Naive thymus-derived CD8-positive, alpha-beta T cell (primary cell): ENCODE measurements around the gene AGAP2. TPM values are rescaled to one million over a fixed set of nuclear protein-coding genes. Genes with fewer than 3 reads are reported as not detected.

Experiments used
- ATAC-seq, 2 donors: fragments of 150-1000 bp; cut with Tn5 transposase in 1 of 2; sonication (Bioruptor Pico), chemical (Tn5 transposase) in 1 of 2; 1 replicate in 1 of 2; 2 replicates in 1 of 2; pipeline ENCODE4 v1.10.0; 2021; ENCODE audit warnings: mild to moderate bottlenecking in 2 of 2, moderate library complexity in 2 of 2
- POLR2A ChIA-PET: fragments of 350-600 bp; sonication (Branson Sonifier 250); formaldehyde crosslinking; loops from one replicate; lab custom pipeline; 2021; ENCODE audit warnings: antibody characterized with exemption; lab: Charles Lee
- DNase-seq, 10 donors: peaks; one replicate each; pipeline versions ENCODE4 v3.0.0 to v3.0.0-alpha.2; 2020 to 2022
- H3K27ac Mint-ChIP-seq, 10 donors: one replicate each; pipeline ENCODE4 v1.8.0; 2020 to 2022; ENCODE audit warnings: mild to moderate bottlenecking in 10 of 10, mixed read lengths in 10 of 10, moderate library complexity in 4 of 10, inconsistent platforms in 1 of 10
- H3K27me3 Mint-ChIP-seq, 5 donors: one replicate each; pipeline ENCODE4 v1.8.0; 2021 to 2022; ENCODE audit warnings: mixed read lengths in 5 of 5
- H3K36me3 Mint-ChIP-seq, 3 donors: one replicate each; pipeline ENCODE4 v1.8.0; 2020 to 2022; ENCODE audit warnings: mixed read lengths in 3 of 3, mild to moderate bottlenecking in 2 of 3, inconsistent platforms in 1 of 3
- H3K4me1 Mint-ChIP-seq, 4 donors: one replicate each; pipeline ENCODE4 v1.8.0; 2021 to 2022; ENCODE audit warnings: mixed read lengths in 4 of 4
- H3K4me3 Mint-ChIP-seq, 10 donors: one replicate each; pipeline ENCODE4 v1.8.0; 2020 to 2022; ENCODE audit warnings: mild to moderate bottlenecking in 10 of 10, mixed read lengths in 10 of 10, moderate library complexity in 6 of 10, inconsistent platforms in 1 of 10
- H3K9me3 Mint-ChIP-seq, 9 donors: one replicate each; pipeline ENCODE4 v1.8.0; 2020 to 2022; ENCODE audit warnings: mixed read lengths in 9 of 9, mild to moderate bottlenecking in 3 of 9, inconsistent platforms in 1 of 9, moderate library complexity in 1 of 9
- polyA plus RNA-seq, 3 donors: library from polyadenylated mRNA; unstranded; fragments of 300-500 nt; fragmentation: Illumina TruSeq; gene quantifications; one replicate each; pipeline ENCODE4 v1.2.3, GENCODE V29; 2021
- total RNA-seq, 8 experiments: library from RNA in 2 of 8; stranded (reverse) in 2 of 8; gene quantifications; one replicate each; pipeline ENCODE4 v1.2.3 and lab custom pipeline; 2021 to 2026

The AGAP2 gene
- total RNA-seq: 10 to 100 TPM; 54.4 to 58.8 TPM
- 1 to 10 TPM; 4.3 to 6.9 (median 5.6) TPM for polyA plus RNA-seq
- 60.9 to 161 (median 127) reads per million in 6 experiments for total RNA-seq (lab: John Stamatoyannopoulos, UW)

GRCh38 chr12:57738661-57739237, at the start of gene AGAP2:
Gene AGAP2, minus strand, starts transcription at chr12:57738742. Its CDS starts 496 bp downstream, at chr12:57738246.
- peak within 1 kb of the TSS; percentile 63 to 98 (median 93) for H3K27ac Mint-ChIP-seq
- POLR2A ChIA-PET: interaction anchor here (0.5 to 2.5 kb wide), 5 partner anchors 14 to 1049 kb away, joined by 3 to 16 read pairs (median 10); no protein-coding TSS in a partner anchor
- peaks cover 0 to 44% (median 6%) of the 10 kb centered on the region in 3 donors for H3K36me3 Mint-ChIP-seq
- H3K9me3 Mint-ChIP-seq: no peaks in the 10 kb centered on the region
- no peaks in the 10 kb centered on the region for H3K27me3 Mint-ChIP-seq
- no peak for ATAC-seq
- no peak for DNase-seq
- H3K4me3 Mint-ChIP-seq: peak within 1 kb of the TSS; percentile 54 to 88 (median 80)
- H3K4me1 Mint-ChIP-seq: peaks cover 30 to 55% (median 52%) of the 10 kb centered on the region in 4 donors

DNA sequence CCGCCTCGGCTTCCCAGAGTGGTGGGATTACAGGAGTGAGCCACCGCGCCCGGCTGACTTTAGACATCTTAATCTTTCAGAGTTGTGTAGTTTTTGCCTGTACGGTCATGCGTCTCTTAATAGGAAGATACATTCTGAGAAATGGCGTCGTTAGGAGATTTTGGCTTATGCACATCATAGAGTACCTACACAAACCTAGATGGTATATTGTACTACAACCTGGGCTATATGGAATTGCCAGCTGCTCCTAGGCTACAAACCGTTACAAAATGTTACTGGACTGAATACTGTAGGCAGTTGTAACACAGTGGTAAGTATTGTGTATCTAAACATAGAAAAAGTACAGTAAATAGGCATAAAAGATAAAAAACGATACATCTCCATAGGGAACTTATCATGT, 45.3 kb upstream of the AGAP2 start:
- Mint-ChIP-seq H3K4me3 (peak overlapping the region; percentile 59 to 100 (median 74)), H3K27me3 (peaks cover 0 to 4% (median 0%) of the 10 kb centered on the region in 5 donors), H3K9me3 (no peaks in the 10 kb centered on the region), H3K27ac (peak overlapping the region in 9 of 10 donors; percentile 32 to 84 (median 69)), H3K36me3 (peaks cover 0 to 39% (median 13%) of the 10 kb centered on the region in 3 donors), H3K4me1 (peaks cover 30 to 55% (median 48%) of the 10 kb centered on the region in 4 donors)
- ATAC-seq: no peak
- POLR2A ChIA-PET: interaction anchor here (0.6 to 2.8 kb wide), 8 partner anchors 9 to 1681 kb away, joined by 3 to 17 read pairs (median 8); partner anchors contain the start of genes CTDSP2, EEF1AKMT3, MARCHF9 and METTL1
- DNase-seq: no peak

DNA sequence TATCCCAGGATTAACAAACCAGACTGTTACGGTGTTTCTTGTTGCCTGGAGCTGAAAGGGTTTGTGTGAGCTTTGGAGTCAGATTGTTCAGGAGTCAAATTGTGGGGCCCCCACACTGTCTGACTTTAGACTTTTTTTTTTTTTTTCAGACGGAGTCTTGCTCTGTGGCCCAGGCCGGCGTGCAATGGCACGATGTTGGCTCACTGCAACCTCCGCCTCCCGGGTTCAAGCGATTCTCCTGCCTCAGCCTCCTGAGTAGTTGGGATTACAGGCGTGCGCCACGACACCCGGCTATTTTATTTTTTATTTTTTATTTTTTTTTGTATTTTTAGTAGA, 44.9 kb upstream of the AGAP2 start:
- POLR2A ChIA-PET: interaction anchor here (0.7 to 2.8 kb wide), 11 partner anchors 9 to 263 kb away, joined by 3 to 17 read pairs (median 5); partner anchors contain the start of genes CTDSP2, DDIT3, EEF1AKMT3 and MARCHF9
- ATAC-seq (no peak), DNase-seq (no peak)
- Mint-ChIP-seq H3K27ac (peak overlapping the region in 9 of 10 donors; percentile 97 to 100 (median 99)), H3K36me3 (peaks cover 0 to 35% (median 12%) of the 10 kb centered on the region in 3 donors), H3K9me3 (no peaks in the 10 kb centered on the region), H3K27me3 (peaks cover 0 to 4% (median 0%) of the 10 kb centered on the region in 5 donors), H3K4me1 (peaks cover 30 to 54% (median 48%) of the 10 kb centered on the region in 4 donors), H3K4me3 (peak overlapping the region; percentile 99 to 100 (median 99))

DNA sequence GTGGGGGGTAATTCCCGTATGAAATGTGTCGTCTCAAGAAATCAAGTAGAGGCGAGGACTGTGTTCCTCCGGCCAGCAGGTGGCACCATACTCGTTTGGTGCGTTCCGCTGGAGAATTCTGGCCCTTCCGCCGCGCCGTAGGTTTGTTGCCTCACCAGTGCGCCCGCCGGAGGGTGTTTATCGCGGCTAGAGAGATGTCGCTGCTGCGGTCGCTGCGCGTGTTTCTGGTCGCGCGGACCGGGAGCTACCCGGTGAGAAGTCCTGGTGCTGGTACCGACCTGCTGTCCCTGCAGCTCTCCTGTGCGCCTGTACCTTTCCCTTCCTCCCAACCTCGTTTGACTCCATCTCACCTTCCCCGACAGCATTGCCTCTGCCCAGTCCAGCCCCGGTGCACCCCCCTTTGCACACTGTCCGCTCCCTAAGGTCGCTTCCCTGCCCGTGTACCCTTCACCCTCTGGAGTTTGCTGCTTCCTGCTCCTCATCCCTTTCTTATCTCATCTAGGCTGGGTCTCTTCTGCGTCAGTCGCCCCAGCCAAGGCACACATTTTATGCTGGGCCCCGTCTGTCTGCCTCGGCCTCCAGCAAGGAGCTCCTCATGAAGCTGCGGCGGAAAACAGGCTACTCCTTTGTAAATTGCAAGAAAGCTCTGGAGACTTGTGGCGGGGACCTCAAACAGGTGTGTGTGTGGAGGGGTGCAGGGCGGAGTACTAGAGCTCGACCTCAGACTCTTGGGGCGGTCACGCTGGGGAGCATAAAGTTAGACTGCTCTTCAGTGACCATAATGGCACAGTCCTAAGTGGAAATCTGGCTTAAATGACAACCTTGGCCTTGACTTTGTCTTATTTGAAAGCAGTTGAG, 44.3 kb upstream of the AGAP2 start, which contains the start of gene TSFM:
TSFM (plus strand) TSS at position 180 of the 858 bp plus-strand sequence; CDS start at position 195, 15 bp downstream.
- peak within 1 kb of the TSS; percentile 97 to 100 (median 99) for H3K27ac Mint-ChIP-seq
- POLR2A ChIA-PET: interaction anchor here (0.7 to 2.8 kb wide), 14 partner anchors 8 to 262 kb away, joined by 3 to 17 read pairs (median 4); partner anchors contain the start of genes ATP23, CDK4, CTDSP2 and DDIT3
- peaks cover 30 to 55% (median 48%) of the 10 kb centered on the region in 4 donors for H3K4me1 Mint-ChIP-seq
- H3K36me3 Mint-ChIP-seq: peaks cover 0 to 29% (median 10%) of the 10 kb centered on the region in 3 donors
- H3K4me3 Mint-ChIP-seq: peak within 1 kb of the TSS; percentile 99 to 100 (median 99)
- DNase-seq (peak; percentile 89 to 98 (median 96)), ATAC-seq (peak; percentile 87 to 92)
- H3K9me3 Mint-ChIP-seq: no peaks in the 10 kb centered on the region
- peaks cover 0 to 4% (median 0%) of the 10 kb centered on the region in 5 donors for H3K27me3 Mint-ChIP-seq

DNA sequence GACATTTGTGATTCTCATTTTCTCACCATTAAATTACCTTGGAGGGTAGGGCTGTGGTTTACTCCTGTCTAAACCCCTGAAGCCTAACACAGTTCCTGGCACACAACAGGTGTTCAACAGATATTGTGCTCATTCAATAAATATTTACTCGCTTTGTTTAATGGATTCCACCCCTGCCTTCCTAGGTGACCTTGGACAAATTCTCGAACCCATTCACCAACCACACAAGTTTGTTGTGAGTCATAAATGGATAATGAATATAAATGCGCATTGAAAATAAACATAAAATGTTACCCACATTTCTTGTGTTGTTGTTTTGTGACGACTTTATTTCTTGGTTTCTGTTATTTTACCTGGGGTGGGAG, 43.7 kb upstream of the AGAP2 start:
- peaks cover 0 to 22% (median 6%) of the 10 kb centered on the region in 3 donors for H3K36me3 Mint-ChIP-seq
- ATAC-seq (no peak), DNase-seq (peak in 1 of 10 donors; percentile 16)
- POLR2A ChIA-PET: interaction anchor here (0.9 to 2.8 kb wide), 14 partner anchors 10 to 261 kb away, joined by 3 to 20 read pairs (median 4); partner anchors contain the start of genes ATP23, CDK4, CTDSP2 and DDIT3
- no peaks in the 10 kb centered on the region for H3K9me3 Mint-ChIP-seq
- peak overlapping the region; percentile 97 to 100 (median 99) for H3K27ac Mint-ChIP-seq
- peaks cover 28 to 55% (median 48%) of the 10 kb centered on the region in 4 donors for H3K4me1 Mint-ChIP-seq
- H3K27me3 Mint-ChIP-seq: peaks cover 0 to 4% (median 0%) of the 10 kb centered on the region in 5 donors
- peak overlapping the region; percentile 99 to 100 (median 99) for H3K4me3 Mint-ChIP-seq

DNA sequence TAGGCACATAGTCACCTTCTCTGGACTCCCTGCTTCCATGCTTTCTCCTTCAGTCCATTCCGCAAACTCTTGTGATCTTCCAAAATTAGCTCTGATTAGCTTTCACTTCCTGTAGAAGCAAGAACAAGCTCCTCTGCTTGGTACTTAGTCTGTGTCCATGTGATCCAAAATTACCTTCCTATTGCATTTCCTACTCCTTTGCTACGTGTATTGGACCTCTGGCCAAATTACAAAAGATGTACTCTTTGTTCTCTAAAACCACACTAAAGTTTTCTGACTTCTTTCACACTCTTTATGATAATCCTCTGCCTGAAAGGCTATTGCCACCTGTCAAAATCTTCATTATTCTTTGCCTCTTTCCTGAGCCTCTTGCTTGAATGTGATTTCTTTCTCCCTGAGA, 43.3 kb upstream of the AGAP2 start:
- ATAC-seq: no peak
- Mint-ChIP-seq H3K27ac (peak overlapping the region; percentile 91 to 100 (median 99)), H3K4me1 (peaks cover 28 to 55% (median 48%) of the 10 kb centered on the region in 4 donors), H3K4me3 (peak overlapping the region; percentile 10 to 100 (median 99)), H3K36me3 (peaks cover 0 to 18% (median 4%) of the 10 kb centered on the region in 3 donors), H3K27me3 (peaks cover 0 to 4% (median 0%) of the 10 kb centered on the region in 5 donors), H3K9me3 (no peaks in the 10 kb centered on the region)
- DNase-seq: no peak
- POLR2A ChIA-PET: interaction anchor here (0.6 to 3.0 kb wide), 8 partner anchors 9 to 361 kb away, joined by 3 to 20 read pairs (median 6); partner anchors contain the start of genes CDK4, CTDSP2, EEF1AKMT3 and METTL1

- Mint-ChIP-seq H3K4me3 (peak overlapping the region in 9 of 10 donors; percentile 10 to 100 (median 99)), H3K9me3 (no peaks in the 10 kb centered on the region), H3K36me3 (peaks cover 0 to 13% (median 4%) of the 10 kb centered on the region in 3 donors), H3K27ac (peak overlapping the region; percentile 45 to 100 (median 99)), H3K27me3 (peaks cover 0 to 4% (median 0%) of the 10 kb centered on the region in 5 donors), H3K4me1 (peaks cover 27 to 53% (median 43%) of the 10 kb centered on the region in 4 donors)
- ATAC-seq: peak in 1 of 2 donors; percentile 23
- POLR2A ChIA-PET: interaction anchor here (0.6 to 3.0 kb wide), 9 partner anchors 9 to 360 kb away, joined by 3 to 20 read pairs (median 5); partner anchors contain the start of genes CDK4, CTDSP2, EEF1AKMT3 and METTL1
- DNase-seq: peak in 1 of 10 donors; percentile 11
Observed at GRCh38 chr12:57781244-57781643, 42.7 kb upstream of the AGAP2 start.

- peak overlapping the region in 2 of 10 donors; percentile 51 to 100 for H3K4me3 Mint-ChIP-seq
- H3K4me1 Mint-ChIP-seq: peaks cover 30 to 52% (median 43%) of the 10 kb centered on the region in 4 donors
- peaks cover 0 to 4% (median 0%) of the 10 kb centered on the region in 5 donors for H3K27me3 Mint-ChIP-seq
- POLR2A ChIA-PET: interaction anchor here (1.3 to 3.0 kb wide), 2 partner anchors 22 to 24 kb away, joined by 4 to 9 read pairs; no protein-coding TSS in a partner anchor
- H3K27ac Mint-ChIP-seq: peak overlapping the region in 9 of 10 donors; percentile 45 to 100 (median 99)
- DNase-seq: no peak
- no peaks in the 10 kb centered on the region for H3K9me3 Mint-ChIP-seq
- ATAC-seq: no peak
- peaks cover 0 to 4% (median 4%) of the 10 kb centered on the region in 3 donors for H3K36me3 Mint-ChIP-seq
Observed at GRCh38 chr12:57780284-57780897, 41.8 kb upstream of the AGAP2 start.

GRCh38 chr12:57779736-57780135, 41.2 kb upstream of the AGAP2 start:
- Mint-ChIP-seq H3K27ac (peak overlapping the region in 7 of 10 donors; percentile 6 to 100 (median 76)), H3K4me1 (peaks cover 30 to 52% (median 43%) of the 10 kb centered on the region in 4 donors), H3K9me3 (no peaks in the 10 kb centered on the region), H3K36me3 (peaks cover 0 to 4% (median 4%) of the 10 kb centered on the region in 3 donors), H3K27me3 (peaks cover 0 to 4% (median 0%) of the 10 kb centered on the region in 5 donors), H3K4me3 (no peak overlapping the region)
- no peak for DNase-seq
- POLR2A ChIA-PET: interaction anchor here (1.3 to 3.0 kb wide), 2 partner anchors 21 to 23 kb away, joined by 4 to 9 read pairs; no protein-coding TSS in a partner anchor
- ATAC-seq: no peak

GRCh38 chr12:57777911-57778310, 39.4 kb upstream of the AGAP2 start:
- Mint-ChIP-seq H3K4me3 (no peak overlapping the region), H3K9me3 (no peaks in the 10 kb centered on the region), H3K36me3 (peaks cover 0 to 4% (median 0%) of the 10 kb centered on the region in 3 donors), H3K27me3 (peaks cover 0 to 4% (median 0%) of the 10 kb centered on the region in 5 donors), H3K27ac (no peak overlapping the region), H3K4me1 (peaks cover 25 to 43% (median 36%) of the 10 kb centered on the region in 4 donors)
- ATAC-seq (no peak), DNase-seq (no peak)
- POLR2A ChIA-PET: interaction anchor here (1.0 kb wide), 1 partner anchor 12 kb away, joined by 3 read pairs; no protein-coding TSS in a partner anchor

DNA sequence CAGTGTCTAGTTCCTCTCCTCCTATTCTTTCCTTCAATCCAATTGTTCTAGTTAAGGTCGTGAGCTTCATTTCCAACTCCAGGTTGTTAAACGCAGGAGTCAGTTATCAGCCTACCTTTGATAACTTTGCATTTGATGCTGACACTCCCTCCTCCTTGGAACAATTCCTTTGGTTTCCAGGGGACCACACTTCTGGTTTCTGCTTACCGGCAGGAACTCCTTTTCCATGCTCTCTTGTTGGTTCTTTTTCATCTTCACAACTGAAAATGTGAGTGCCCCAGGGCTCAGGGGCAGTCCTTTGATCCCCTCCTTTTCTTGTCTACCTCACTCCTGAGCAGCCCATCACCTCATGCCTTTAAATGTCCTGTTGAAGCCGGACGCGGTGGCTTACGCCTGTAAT, 38.8 kb upstream of the AGAP2 start:
- Mint-ChIP-seq H3K9me3 (no peaks in the 10 kb centered on the region), H3K4me3 (no peak overlapping the region), H3K27me3 (peaks cover 0 to under 1% (median 0%) of the 10 kb centered on the region in 5 donors), H3K27ac (no peak overlapping the region), H3K36me3 (no peaks in the 10 kb centered on the region), H3K4me1 (peaks cover 22 to 39% (median 32%) of the 10 kb centered on the region in 4 donors)
- DNase-seq (no peak), ATAC-seq (no peak)
- POLR2A ChIA-PET: no interaction called here
